HG03378 (cell line): ENCODE results near the gene HSDL2.
"Not testable (repeated sequence)": the region's sequence is repeated elsewhere in the genome, so short reads cannot be mapped to it uniquely, and the experiment has no call there.

Source experiments
- ATAC-seq: cut with Tn5 transposase; IDR thresholded peaks from one replicate; pipeline ENCODE4 v1.9.1; 2021; ENCODE audit warnings: mild to moderate bottlenecking, moderate library complexity; ENCODE audit not compliant: unreplicated experiment

The HSDL2 gene

GRCh38 chr9:112393146-112393545 lies 13.2 kb downstream of the HSDL2 start:
- ATAC-seq: not testable (repeated sequence)

- ATAC-seq: no peak
These were observed 16.5 kb downstream of the HSDL2 start for GRCh38 chr9:112396416-112396815.

DNA sequence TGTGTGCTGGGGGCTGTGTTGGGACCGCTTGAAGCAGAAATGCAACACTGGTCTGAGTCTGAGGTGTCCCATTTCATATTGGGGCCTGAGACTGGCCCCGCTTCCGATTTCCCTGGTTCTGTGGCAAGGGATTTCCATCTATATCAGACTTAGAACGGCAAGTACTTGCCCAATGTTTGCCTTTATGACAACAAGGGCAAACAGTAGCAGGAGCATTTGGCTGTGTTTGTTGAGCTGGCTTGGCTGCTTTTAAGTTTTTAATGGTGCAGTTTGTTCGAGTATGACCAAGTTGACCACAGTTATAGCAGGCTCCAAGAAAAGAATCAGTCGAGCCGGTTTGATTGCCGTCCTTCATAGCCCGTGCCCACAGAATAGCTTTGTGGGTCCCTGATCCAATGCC lies 17.0 kb downstream of the HSDL2 start:
- no peak for ATAC-seq

DNA sequence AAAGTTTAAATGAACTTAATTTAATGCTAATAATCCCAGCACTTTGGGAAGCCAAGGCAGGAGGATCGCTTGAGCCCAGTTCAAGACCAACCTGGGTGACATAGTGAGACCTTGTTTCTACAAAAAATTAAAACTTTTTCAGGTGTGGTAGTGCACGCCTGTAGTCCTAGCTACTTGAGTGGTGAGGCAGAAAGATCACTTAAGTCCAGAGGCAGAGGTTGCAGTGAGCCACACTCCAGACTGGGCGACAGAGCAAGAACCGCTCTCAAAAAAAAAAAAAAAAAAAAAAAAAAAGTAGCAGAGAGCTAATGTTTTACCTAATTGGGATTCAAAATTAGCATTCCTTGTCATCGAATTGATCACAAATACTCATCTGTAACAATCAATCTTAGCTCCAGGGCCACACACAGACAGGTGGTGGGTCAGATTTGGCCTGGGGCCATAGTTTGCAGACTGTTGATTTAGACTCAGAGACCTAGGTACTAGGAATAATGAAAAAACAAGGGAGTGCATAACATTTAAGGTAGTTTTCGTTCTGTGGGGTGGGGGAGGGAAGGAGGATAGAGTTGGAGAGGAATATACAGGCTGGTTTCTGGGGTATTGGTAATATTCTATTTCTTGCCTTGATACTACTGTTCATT lies 21.4 kb downstream of the HSDL2 start:
- ATAC-seq: no peak

- ATAC-seq: no peak
These were observed 23.8 kb downstream of the HSDL2 start for GRCh38 chr9:112403614-112404201.

- ATAC-seq: no peak
These were observed 24.6 kb downstream of the HSDL2 start for GRCh38 chr9:112404508-112404932.

- ATAC-seq: no peak
These were observed 28.4 kb downstream of the HSDL2 start for GRCh38 chr9:112408275-112408674.

GRCh38 chr9:112408819-112409218 lies 28.9 kb downstream of the HSDL2 start:
- ATAC-seq: no peak

- ATAC-seq: no peak
These were observed 29.9 kb downstream of the HSDL2 start for GRCh38 chr9:112409758-112410157.

- no peak for ATAC-seq
These were observed 31.7 kb downstream of the HSDL2 start for GRCh38 chr9:112411626-112412027.

- ATAC-seq: not testable (repeated sequence)
These were observed 33.8 kb downstream of the HSDL2 start for GRCh38 chr9:112413728-112414127.

DNA sequence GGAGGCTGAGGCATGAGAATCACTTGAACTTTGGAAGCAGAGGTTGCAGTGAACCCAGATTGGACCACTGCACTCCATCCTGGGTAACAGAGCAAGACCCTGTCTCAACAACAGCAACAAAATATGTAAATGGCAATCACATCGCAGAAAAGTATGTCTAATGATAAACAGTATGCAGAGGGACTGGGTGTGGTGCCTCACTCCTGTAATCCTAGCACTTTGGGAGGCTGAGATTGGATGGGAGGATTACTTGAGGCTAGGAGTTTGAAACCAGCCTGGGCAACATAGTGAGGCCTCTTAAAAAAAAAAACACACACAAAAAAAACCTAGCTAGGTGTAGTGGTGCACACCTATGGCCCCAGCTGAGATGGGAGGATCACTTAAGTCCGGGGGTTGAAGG lies 40.3 kb downstream of the HSDL2 start:
- no peak for ATAC-seq

GRCh38 chr9:112421771-112422222 lies 41.9 kb downstream of the HSDL2 start:
- ATAC-seq: no peak

DNA sequence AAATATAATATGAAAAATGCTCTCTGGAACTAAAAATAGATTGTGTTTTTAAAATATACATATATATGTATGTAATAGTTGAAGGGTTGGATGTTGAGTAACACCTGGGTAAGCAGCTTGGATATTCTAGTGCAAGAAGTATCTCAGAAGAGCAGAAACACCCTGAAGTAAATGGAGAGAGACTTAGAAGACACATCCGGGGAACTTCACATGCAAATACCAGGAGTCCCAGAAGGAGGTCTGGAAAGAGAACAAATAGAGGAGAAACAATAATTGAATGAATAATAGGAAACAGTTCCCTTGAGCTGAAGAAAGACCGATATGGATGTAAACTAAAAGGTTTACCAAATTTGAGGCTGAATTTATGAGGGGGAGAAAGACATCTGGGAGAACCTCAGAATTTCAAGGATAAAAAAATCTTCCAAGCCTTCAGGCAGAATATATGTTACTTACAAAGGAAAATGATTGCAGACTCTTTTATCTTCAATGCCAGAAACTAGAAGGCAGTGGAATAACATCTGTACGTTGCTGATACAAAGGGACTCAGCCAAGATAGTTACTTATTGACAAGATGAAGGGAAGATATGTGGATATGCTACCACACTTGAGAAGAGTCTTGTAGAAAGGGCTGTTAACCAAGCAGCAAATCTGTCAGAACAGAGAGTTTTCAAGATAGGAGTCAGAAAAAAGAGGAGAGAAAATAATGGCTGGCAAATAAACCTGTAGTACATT lies 42.7 kb downstream of the HSDL2 start:
- no peak for ATAC-seq

DNA sequence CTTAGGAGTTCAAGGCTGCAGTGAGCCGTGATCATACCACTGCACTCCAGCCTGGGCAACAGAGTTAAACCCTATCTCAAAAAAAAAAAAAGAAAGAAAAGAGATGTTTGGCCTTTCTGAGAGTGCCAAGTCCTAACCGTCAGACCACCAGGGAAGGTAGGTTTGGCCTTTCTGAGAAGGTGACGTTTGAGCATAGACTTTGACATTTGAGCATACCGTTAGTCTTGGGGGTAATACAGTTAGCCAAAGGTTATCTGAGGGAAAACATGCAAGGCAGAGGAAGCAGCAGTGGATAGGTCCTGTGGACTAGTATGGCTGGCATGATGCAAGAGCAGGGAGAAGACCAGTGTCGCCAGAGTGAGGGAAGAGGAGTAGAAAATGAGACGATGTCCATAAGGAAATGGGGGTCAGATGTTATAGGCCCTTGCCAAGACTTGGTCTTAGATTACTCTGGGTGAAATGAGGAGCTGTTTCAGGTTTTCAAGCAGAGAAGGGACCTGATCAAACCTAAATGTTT lies 50.2 kb downstream of the HSDL2 start:
- no peak for ATAC-seq

DNA sequence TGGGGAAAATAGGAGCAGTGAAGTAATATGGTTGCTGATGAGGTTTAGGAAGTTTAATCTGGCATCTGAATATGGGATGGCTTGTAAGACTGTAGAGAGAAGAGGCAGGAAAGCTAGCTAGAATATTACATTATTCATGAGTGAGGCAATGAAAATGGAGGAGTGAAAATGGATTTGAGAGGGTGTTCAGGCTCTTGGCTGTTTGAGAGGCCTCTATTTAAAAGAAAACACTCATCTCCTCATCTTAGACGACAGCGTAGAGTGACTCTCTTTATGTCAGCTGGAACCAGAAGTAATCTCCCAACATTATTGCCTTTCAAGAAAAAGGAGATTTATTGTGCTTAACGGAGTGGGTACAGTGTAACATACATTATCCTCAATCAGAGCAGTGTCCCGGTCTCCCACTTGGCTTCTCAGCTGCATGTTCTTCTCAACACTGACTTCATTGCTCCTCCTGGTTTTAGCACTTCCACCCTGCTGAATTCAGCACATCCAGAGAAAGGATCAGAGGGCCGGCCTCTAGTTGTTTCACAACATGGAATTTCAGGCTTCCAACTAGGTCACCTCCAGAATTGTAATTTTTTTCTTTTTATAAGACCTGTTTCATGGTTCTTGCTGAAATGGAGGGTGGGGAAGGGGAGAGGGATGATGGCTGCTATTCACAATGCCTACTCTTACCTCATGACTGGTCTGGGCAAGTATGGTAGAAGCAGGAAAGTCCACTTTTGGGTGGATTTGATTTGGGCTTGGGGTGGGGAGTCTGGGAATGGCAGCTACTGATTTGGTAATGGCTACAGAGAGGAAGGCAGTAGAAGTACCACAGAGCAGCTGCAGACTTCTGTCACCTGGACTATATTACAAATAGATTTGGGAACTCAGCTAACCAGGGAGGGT lies 53.8 kb downstream of the HSDL2 start:
- no peak for ATAC-seq

DNA sequence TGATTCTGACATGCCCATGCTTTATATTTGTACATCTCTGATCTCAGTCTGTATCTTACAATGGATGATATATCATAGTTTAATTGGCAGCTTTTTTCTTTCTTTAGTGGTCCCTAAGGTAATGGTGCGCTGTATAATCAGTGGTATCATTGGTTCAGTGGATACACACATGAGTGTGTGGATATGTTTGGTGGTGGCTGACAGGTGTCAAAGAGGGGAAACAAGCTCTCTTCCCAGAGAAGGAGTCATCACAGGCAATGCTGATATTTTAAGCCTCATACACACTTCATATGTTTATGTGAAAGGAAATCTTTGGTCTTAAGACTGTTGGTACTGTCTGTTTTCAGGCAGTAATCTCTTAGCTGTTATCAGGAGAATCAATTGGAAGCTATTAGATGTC lies 54.6 kb downstream of the HSDL2 start:
- ATAC-seq: no peak

- no peak for ATAC-seq
These were observed 57.5 kb downstream of the HSDL2 start for GRCh38 chr9:112437406-112437805.

- no peak for ATAC-seq
These were observed 59.3 kb downstream of the HSDL2 start for GRCh38 chr9:112439171-112439570.

DNA sequence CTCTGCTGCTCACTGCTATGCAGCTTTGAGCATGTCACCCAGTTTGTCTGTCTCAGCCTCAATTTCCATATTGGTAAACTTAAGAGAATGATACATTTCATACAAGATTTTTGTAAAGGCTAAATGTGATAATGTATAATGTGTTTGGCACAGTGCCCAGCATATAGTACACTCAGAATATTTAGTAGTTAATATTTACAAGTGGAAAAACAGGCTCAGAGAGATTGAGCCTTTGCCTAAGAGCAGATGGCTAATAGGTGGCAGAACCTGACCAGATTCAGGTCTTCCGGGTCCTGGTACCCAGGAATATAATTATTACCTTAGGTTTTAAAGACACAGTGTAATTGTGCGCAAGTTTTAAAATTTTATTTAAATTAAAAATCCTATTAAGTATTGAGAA lies 59.9 kb downstream of the HSDL2 start:
- no peak for ATAC-seq

GRCh38 chr9:112443200-112443599 lies 63.3 kb downstream of the HSDL2 start:
- ATAC-seq: no peak
